Measurements from ENCODE around the gene AMOTL2.

AMOTL2 gene

DNA sequence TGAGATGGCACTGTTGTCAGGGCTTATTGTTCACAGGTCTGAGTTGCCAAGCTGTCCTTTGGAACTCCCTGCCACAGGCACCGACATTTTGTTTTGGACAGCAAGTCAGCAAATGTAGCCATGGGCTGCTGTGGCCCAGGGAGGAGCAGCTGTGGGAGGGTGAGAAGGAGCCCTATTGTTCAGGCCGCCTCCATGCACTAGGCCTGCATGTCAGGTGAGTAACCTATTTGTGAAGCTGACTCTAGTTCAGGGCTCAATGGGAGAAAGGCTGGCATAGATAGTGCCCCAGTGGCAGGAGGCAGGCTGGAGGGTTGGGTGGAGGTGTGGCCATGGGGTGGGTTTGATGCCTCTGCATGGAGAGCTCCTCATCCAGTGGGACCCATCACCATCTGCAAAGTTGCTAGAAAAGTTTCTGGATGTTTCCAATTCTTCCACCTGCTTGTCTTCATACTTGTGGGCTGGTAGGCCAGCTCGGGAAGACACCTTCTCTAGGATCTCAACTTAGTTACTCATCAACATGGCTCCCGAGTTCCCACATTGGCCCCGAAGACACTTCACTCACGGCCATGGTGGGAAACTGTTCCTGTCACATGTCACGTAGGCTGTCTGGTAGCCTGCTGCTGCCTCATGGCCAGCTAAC is 19.5 kb downstream of the AMOTL2 start:
- Histone ChIP-seq H3K4me2 (ENCODE audit: low read length) (no peak overlapping the region), H3K27me3 (ENCODE audit: control insufficient read depth, insufficient read depth, low read length) (no peaks in the 10 kb centered on the region), H3K9me3 (ENCODE audit: control insufficient read depth, low read length) (no peaks in the 10 kb centered on the region), H3K79me2 (no peaks in the 10 kb centered on the region), H3K4me1 (peaks cover 50% of the 10 kb centered on the region), H3K9ac (no peak overlapping the region), H3K27ac (no peak overlapping the region), H3K4me3 (ENCODE audit: low read depth, low read length) (no peak overlapping the region), H2AFZ (no peak overlapping the region), H3K36me3 (ENCODE audit: control insufficient read depth, insufficient read depth, low read length) (no peaks in the 10 kb centered on the region)
- TF ChIP-seq, protein P1, sequence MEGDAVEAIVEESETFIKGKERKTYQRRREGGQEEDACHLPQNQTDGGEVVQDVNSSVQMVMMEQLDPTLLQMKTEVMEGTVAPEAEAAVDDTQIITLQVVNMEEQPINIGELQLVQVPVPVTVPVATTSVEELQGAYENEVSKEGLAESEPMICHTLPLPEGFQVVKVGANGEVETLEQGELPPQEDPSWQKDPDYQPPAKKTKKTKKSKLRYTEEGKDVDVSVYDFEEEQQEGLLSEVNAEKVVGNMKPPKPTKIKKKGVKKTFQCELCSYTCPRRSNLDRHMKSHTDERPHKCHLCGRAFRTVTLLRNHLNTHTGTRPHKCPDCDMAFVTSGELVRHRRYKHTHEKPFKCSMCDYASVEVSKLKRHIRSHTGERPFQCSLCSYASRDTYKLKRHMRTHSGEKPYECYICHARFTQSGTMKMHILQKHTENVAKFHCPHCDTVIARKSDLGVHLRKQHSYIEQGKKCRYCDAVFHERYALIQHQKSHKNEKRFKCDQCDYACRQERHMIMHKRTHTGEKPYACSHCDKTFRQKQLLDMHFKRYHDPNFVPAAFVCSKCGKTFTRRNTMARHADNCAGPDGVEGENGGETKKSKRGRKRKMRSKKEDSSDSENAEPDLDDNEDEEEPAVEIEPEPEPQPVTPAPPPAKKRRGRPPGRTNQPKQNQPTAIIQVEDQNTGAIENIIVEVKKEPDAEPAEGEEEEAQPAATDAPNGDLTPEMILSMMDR (IDR thresholded peaks at IDR 0.05): no peak

DNA sequence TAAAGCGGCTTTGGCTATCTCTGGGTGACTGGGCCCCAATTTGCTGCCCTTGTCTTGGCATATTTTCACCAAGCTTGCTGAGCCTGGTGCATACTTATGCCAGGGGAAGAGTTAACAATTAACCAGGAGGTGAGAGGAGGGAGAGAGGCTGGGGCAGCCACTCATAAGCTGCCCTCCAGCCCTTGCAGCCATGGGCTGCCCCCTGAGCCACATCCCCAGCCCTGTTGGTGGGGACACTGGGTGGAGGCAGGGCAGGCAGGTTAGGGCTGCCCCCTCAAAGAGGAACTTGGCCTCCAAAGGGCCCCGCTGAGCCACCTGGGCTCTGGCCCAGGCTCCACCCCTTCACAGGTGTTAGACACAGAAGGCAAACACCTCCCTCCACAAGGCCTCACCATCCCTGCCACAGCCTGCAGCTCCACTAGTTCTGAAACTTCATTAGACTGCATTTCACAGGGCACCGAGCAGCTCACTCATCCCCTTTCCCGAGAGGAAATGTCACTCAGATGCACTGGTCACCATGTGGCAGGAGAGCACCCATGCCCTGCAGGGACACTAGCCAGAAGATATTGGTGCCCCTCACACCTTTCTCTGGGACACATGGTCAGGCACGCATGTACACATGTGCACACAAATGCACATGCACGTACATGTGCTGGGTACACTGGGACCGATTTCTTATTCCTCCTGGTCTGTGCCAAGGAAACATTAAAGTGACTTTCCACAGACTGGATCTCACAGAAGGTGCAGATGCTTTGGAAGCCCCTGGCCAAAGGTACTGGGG is 20.2 kb downstream of the AMOTL2 start:
- no peak overlapping the region for H3K4me3 ChIP-seq (ENCODE audit: low read depth, low read length)
- H2AFZ ChIP-seq: no peak overlapping the region
- H3K9ac ChIP-seq: no peak overlapping the region
- no peaks in the 10 kb centered on the region for H3K36me3 ChIP-seq (ENCODE audit: control insufficient read depth, insufficient read depth, low read length)
- no peak overlapping the region for H3K27ac ChIP-seq
- H3K4me2 ChIP-seq (ENCODE audit: low read length): no peak overlapping the region
- peaks cover 50% of the 10 kb centered on the region for H3K4me1 ChIP-seq
- H3K79me2 ChIP-seq: no peaks in the 10 kb centered on the region
- TF ChIP-seq, protein P1 (IDR thresholded peaks at IDR 0.05): no peak
- no peaks in the 10 kb centered on the region for H3K27me3 ChIP-seq (ENCODE audit: control insufficient read depth, insufficient read depth, low read length)
- no peaks in the 10 kb centered on the region for H3K9me3 ChIP-seq (ENCODE audit: control insufficient read depth, low read length)

DNA sequence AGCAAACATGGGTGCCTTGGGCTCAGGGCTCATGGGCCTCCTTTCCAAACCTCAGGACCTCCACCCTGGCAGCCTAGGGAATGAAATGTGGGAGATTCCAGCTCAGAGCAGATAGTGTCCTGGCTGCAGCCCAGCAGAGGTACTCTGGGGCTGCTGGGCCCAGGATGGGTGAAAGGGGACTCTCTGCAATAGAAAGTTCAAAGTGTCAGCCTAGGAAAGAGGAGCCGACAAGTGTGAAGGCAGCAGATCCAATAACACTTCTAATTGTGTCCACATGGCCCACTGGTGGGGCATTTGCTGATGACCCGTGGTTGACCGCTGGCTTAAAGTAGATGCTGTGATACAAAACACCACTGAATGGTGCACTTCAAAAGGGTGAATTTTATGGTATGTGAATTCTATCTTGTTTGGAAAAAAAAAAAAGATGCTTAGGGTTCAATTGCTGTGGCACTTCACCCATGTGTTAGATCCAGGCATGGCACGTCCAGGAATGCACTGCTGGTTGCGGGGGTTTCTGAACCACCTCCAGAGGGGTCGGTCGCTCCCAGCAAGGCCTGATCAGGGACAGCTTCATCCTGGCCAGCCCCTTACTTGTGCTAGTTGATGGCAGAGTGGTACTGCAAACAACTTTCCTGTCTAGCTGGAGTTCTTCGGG is 20.9 kb downstream of the AMOTL2 start:
- Histone ChIP-seq H3K79me2 (no peaks in the 10 kb centered on the region), H2AFZ (no peak overlapping the region), H3K4me2 (ENCODE audit: low read length) (no peak overlapping the region), H3K36me3 (ENCODE audit: control insufficient read depth, insufficient read depth, low read length) (no peaks in the 10 kb centered on the region), H3K9ac (no peak overlapping the region), H3K4me3 (ENCODE audit: low read depth, low read length) (no peak overlapping the region), H3K9me3 (ENCODE audit: control insufficient read depth, low read length) (no peaks in the 10 kb centered on the region), H3K27me3 (ENCODE audit: control insufficient read depth, insufficient read depth, low read length) (no peaks in the 10 kb centered on the region), H3K27ac (no peak overlapping the region), H3K4me1 (peaks cover 45% of the 10 kb centered on the region)
- TF ChIP-seq, protein P1 (IDR thresholded peaks at IDR 0.05): no peak

DNA sequence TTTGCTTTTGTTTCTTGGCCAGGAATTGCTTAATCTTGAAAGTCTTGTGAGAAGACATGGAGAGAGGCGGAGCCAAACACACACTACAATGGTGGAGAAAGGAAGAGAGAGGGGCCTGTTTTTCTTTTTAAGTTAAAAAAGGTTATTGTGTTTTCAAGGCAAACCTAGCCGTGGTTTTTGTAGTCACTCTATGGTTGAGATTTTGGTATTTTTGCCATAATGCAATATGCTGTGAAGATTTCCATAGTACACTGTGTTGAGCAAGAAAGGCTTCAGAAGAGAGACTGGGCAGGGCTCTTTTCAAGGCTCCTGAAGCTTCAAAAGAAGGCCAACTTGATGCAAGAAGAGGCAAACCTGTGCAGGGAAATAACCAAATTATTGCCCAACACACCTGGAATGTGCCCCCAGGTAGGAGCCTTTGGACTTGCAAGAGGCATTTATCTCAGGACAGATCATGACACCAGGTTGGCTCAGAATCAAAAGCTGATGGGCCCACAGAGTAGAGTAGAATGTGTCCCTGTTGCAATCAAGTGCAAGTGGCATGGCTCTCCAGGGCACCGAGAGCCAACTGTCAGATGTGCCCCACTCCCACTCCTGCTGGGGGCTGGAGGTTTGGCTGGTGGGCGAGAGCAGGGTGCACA is 22.1 kb downstream of the AMOTL2 start:
- Histone ChIP-seq H3K9ac (no peak overlapping the region), H3K27ac (no peak overlapping the region), H3K36me3 (ENCODE audit: control insufficient read depth, insufficient read depth, low read length) (no peaks in the 10 kb centered on the region), H3K4me2 (ENCODE audit: low read length) (peak overlapping the region; percentile 17), H3K79me2 (no peaks in the 10 kb centered on the region), H3K4me3 (ENCODE audit: low read depth, low read length) (no peak overlapping the region), H3K27me3 (ENCODE audit: control insufficient read depth, insufficient read depth, low read length) (no peaks in the 10 kb centered on the region), H3K4me1 (peaks cover 33% of the 10 kb centered on the region), H3K9me3 (ENCODE audit: control insufficient read depth, low read length) (no peaks in the 10 kb centered on the region), H2AFZ (peak overlapping the region; percentile 34)
- TF ChIP-seq, protein P1 (IDR thresholded peaks at IDR 0.05): no peak
